Gastrocnemius medialis (tissue), 4 donors: ENCODE measurements around the gene CEBPA.

Source experiments
- POLR2A ChIP-seq, 2 donors: fragments of 450-650 bp; IDR thresholded peaks; one replicate each; pipeline ENCODE4 v1.6.1; 2017; ENCODE audit warnings: antibody characterized with exemption in 2 of 2, mild to moderate bottlenecking in 2 of 2, moderate library complexity in 2 of 2
- TF ChIP-seq, protein P1 (sequence below), 5 experiments: fragments of 450-650 bp in 3 of 5; fragments of 200-600 bp in 2 of 5; sonication (generic) in 2 of 5; IDR thresholded peaks in 4 of 5; conservative IDR thresholded peaks in 1 of 5; 1 replicate in 4 of 5; 2 replicates in 1 of 5; pipeline ENCODE4 v1.5.1; 2016 to 2019; ENCODE audit warnings: antibody characterized with exemption in 5 of 5, mild to moderate bottlenecking in 3 of 5, moderate library complexity in 3 of 5

- TF ChIP-seq, protein P1, sequence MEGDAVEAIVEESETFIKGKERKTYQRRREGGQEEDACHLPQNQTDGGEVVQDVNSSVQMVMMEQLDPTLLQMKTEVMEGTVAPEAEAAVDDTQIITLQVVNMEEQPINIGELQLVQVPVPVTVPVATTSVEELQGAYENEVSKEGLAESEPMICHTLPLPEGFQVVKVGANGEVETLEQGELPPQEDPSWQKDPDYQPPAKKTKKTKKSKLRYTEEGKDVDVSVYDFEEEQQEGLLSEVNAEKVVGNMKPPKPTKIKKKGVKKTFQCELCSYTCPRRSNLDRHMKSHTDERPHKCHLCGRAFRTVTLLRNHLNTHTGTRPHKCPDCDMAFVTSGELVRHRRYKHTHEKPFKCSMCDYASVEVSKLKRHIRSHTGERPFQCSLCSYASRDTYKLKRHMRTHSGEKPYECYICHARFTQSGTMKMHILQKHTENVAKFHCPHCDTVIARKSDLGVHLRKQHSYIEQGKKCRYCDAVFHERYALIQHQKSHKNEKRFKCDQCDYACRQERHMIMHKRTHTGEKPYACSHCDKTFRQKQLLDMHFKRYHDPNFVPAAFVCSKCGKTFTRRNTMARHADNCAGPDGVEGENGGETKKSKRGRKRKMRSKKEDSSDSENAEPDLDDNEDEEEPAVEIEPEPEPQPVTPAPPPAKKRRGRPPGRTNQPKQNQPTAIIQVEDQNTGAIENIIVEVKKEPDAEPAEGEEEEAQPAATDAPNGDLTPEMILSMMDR (IDR thresholded peaks at IDR 0.05 in 4 of 5, conservative IDR thresholded peaks at IDR 0.05 in 1 of 5) = no peak
- no peak for TF ChIP-seq POLR2A (IDR thresholded peaks at IDR 0.05)
Observed at GRCh38 chr19:33301900-33302174, 497 bp downstream of the CEBPA start.
